Activated CD4-positive, alpha-beta T cell treated with anti-CD3 and anti-CD28 coated beads, Interleukin-2, amount 50 U/mL, for 24 hours (primary cell): ENCODE measurements around the gene REXO1.

Experiments used
- DNase-seq, 2 donors: peaks; one replicate each; pipeline ENCODE4 v3.0.0-alpha.2; 2020; ENCODE audit warnings: low read depth in 1 of 2, low spot score in 1 of 2

The REXO1 gene

GRCh38 chr19:1862424-1863327 lies 14.4 kb upstream of the REXO1 start:
- DNase-seq = no peak

- DNase-seq = no peak
Measured at GRCh38 chr19:1862068-1862423, 13.8 kb upstream of the REXO1 start.

- no peak for DNase-seq
Measured at GRCh38 chr19:1861599-1862031, 13.3 kb upstream of the REXO1 start.

DNA sequence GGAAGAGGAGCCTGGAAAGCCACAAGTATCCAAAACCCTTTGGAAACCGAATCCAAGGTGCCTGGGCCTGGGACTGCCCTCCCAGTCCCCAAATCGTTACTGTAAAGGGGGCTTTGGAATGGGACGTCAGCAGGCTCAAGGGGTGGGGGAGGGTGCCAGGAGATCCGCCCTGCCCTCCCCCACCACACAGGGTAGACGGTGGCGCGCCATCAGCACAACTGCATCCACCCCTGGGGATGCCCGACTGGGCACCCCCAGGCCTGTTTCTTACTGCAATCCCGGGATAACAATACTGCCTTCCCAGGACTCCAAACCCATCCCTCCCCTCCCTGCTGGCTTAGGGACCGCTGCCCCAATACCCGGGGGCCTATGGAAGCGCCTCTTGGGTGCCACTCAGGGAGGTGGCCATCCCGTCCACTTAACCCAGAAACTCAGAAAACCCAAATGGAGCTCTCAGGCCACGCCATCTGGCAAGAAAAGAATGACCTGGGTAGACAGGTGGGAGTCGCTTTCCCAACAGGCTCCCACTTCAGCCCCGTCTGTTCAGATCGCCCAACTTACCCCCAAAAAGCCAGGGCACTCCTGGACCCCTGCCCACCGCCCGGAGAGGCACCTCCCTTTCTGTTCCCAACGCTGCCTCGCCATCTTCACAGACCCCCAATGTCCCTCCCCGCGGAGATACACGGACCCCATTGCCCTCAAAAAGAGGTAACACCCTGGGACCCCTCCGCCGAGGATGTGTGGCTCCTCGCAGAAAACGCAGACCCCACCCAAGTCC lies 12.7 kb upstream of the REXO1 start:
- DNase-seq = no peak

GRCh38 chr19:1860042-1860775 lies 11.9 kb upstream of the REXO1 start:
- no peak for DNase-seq

GRCh38 chr19:1859331-1859781 lies 11.1 kb upstream of the REXO1 start:
- DNase-seq = no peak

- DNase-seq = no peak
Measured at GRCh38 chr19:1858412-1859081, 10.3 kb upstream of the REXO1 start.

GRCh38 chr19:1857648-1858326 lies 9.5 kb upstream of the REXO1 start:
- no peak for DNase-seq

GRCh38 chr19:1856698-1857603 lies 8.7 kb upstream of the REXO1 start:
- no peak for DNase-seq

DNA sequence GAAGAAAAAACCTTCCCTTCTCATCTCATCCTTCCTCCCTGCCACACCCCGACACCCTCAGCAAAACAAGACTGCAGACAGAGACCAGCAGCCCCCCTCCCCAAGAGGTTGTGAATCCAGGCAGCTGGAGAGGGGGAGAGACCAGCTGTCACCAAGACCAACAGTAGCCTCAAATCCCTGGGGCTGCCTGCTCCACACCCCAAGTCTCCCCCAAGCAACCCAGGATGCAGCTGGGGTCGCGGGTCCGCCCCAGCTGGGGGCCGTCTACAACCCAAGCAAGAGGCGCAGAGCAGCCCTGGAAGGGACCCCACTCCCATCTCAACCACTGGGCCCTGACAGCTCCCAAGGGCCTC lies 8.0 kb upstream of the REXO1 start:
- DNase-seq = no peak

- DNase-seq = no peak
Measured at GRCh38 chr19:1855828-1856255, 7.6 kb upstream of the REXO1 start.

DNA sequence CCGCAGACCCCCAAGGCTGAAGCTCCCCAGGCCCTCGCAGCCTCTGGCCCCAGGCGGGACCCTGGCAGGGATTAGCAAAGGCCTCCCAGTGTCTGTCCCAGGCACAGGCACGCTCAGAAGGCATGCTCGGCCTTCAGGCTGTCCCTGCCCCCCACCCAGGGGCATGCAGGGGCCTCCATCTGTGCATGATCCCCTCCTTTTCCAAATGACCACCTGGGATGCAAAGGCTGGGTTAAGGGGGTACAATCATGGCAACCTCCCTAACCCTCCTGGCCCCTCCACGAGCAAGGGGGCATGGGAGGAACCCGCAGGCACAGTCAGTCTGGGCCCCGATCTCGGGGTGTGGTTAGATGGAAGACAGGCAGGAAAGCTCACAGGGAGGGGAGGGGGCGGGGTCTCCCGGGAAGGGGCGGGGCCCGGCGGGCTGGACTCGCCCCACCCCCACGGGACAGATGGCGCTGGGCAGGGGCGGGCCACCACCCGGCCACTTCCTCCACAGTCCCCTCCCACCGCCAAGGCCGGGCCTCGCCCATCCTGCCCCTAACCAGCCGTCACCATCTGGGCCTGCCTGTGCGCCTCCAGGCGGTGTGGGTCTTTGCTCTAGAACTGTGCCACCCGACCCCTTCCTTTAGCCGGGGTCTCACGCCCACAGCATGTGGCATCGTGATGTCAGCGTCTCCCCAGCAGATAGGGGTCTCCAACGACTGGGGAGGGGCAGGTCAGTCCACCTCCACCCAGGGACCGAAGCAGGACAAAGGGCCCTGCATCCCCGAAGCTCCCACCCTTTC lies 7.0 kb upstream of the REXO1 start:
- no peak for DNase-seq

GRCh38 chr19:1854542-1855039 lies 6.3 kb upstream of the REXO1 start:
- DNase-seq = no peak

DNA sequence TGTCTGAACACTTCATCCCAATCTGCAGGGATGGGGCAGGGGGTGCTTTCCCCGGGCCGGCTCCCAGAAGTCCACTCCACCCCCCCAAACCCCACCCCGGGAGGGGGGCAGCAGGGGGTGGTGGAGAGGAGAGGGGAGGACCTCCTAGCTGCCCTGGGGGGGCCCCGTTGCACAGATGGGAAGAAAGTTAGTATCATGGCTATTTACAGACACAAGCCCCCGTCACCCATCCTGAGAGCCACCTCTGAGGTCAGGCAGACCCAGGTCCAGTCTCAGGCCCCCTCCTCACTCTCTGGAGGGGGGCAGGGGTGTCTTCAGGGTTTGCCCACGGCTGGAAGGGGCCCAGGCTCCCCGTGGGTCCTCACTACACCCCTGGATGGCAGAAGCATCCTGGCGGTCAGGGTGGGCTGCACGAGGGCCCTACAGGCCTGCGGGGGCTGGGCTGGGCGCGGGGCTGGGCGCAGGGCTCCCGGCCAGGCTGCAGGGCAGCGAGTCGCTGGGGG lies 5.8 kb upstream of the REXO1 start:
- no peak for DNase-seq

GRCh38 chr19:1853295-1854038 lies 5.2 kb upstream of the REXO1 start:
- peak; percentile 62 to 72 for DNase-seq

GRCh38 chr19:1852581-1853128 lies 4.4 kb upstream of the REXO1 start:
- DNase-seq = no peak
